SHP77 treated with DMSO at 0.1 percent for 48 hours (cell line): ENCODE data around the gene NGB.

Source experiments
- DNase-seq: peaks from one replicate; lab custom pipeline; 2025; lab: John Stamatoyannopoulos, UW

The NGB gene

GRCh38 chr14:77231721-77232120 lies 39.3 kb downstream of the NGB start:
- no peak for DNase-seq

- DNase-seq = no peak
Measured at GRCh38 chr14:77230914-77231313, 40.1 kb downstream of the NGB start.

GRCh38 chr14:77228056-77228455 lies 43.0 kb downstream of the NGB start:
- no peak for DNase-seq

GRCh38 chr14:77225892-77226557 lies 45.0 kb downstream of the NGB start:
- DNase-seq = no peak

- DNase-seq = no peak
Measured at GRCh38 chr14:77225254-77225653, 45.8 kb downstream of the NGB start.

GRCh38 chr14:77224212-77224611 lies 46.8 kb downstream of the NGB start:
- DNase-seq = no peak

- no peak for DNase-seq
Measured at GRCh38 chr14:77222546-77223225, 48.3 kb downstream of the NGB start.

- no peak for DNase-seq
Measured at GRCh38 chr14:77221241-77221871, 49.6 kb downstream of the NGB start.

- DNase-seq = no peak
Measured at GRCh38 chr14:77220246-77221017, 50.6 kb downstream of the NGB start.

GRCh38 chr14:77219591-77219990 lies 51.4 kb downstream of the NGB start:
- no peak for DNase-seq

GRCh38 chr14:77217551-77217950 lies 53.5 kb downstream of the NGB start:
- DNase-seq = no peak
